Left renal cortex interstitium (tissue), 4 donors: ENCODE results near the gene ZMAT3. TPM values are rescaled to one million over a fixed set of nuclear protein-coding genes. Genes with fewer than 3 reads are reported as not detected.
"Not testable (repeated sequence)": the region's sequence is repeated elsewhere in the genome, so short reads cannot be mapped to it uniquely, and the experiment has no call there.

Experiments used
- DNase-seq, 4 donors: peaks; one replicate each; pipeline ENCODE4 v3.0.0-alpha.2; 2013; ENCODE audit warnings: low read depth in 4 of 4, low spot score in 2 of 4, missing footprints in 1 of 4
- polyA plus RNA-seq, 4 donors: library from polyadenylated mRNA; unstranded; fragments of 120-200 nt; gene quantifications; one replicate each; pipeline ENCODE4 v1.2.1, GENCODE V29; 2013; ENCODE audit not compliant: insufficient read length in 4 of 4

ZMAT3 gene, protein sequence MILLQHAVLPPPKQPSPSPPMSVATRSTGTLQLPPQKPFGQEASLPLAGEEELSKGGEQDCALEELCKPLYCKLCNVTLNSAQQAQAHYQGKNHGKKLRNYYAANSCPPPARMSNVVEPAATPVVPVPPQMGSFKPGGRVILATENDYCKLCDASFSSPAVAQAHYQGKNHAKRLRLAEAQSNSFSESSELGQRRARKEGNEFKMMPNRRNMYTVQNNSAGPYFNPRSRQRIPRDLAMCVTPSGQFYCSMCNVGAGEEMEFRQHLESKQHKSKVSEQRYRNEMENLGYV
- 10 to 100 TPM in 1 of 4 donors, 1 to 10 TPM in 3; 8.6 to 11.1 (median 8.8) TPM for polyA plus RNA-seq

DNA sequence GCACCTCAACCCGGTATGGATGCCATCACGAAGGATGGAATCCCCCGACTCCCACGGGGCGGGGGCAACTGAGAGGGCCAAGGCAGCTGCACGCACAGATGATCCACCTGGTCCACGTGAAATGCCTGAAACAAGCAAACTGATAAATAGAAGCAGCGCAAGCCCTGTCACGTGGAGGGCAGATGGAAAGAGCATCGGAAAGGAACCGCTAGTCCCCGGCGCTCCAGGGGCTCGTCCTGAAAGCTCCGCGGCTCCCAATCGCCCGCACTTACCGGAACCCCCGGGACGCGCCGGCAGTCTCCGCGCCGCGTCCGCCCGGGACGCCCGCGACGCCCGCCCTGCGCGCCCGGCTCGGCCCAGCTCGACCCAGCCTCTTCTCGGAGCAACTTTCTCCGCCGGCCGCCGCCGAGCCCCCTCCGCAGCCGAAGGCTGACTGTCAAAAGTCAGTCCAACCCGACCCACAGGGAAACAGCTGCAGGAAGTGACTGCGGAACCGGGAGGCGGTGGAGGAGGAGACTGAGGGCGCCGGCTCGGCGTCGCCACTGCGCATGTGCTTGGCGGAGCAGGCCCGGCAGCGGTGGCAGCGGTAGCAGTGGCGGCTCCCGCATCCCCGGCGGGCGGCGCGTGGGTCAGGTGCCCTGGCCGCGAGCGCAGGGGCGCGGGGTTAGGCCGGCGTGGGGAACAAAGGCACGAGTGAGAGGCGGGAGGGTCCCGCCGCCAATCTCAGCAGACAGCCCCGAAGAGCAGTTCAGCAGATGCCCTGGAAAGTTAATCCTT is at the start of gene ZMAT3:
Gene ZMAT3 (minus strand): TSS at position 487 of the 777 bp plus-strand sequence. CDS start 4,057 bp downstream, outside the sequence.
- peak; percentile 50 to 73 (median 62) for DNase-seq

DNA sequence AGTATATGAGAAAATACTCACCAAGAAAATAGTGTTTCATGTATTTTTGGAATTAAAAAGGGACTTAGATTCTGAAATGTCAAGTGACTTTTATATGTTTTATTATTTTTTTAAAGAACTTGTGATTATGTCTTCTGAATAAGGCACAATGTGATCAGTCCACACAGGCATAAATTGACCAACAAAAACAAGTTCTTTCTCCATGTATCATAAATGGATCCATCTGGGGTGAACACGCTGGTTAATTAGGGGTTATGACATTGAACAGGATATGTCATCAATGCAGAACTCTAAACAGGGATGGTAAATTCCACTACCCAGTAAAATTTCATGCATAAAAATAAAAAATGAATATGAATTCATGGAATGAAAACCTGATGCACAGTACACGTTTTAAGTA is 45.2 kb upstream of the ZMAT3 start:
- DNase-seq = no peak

DNA sequence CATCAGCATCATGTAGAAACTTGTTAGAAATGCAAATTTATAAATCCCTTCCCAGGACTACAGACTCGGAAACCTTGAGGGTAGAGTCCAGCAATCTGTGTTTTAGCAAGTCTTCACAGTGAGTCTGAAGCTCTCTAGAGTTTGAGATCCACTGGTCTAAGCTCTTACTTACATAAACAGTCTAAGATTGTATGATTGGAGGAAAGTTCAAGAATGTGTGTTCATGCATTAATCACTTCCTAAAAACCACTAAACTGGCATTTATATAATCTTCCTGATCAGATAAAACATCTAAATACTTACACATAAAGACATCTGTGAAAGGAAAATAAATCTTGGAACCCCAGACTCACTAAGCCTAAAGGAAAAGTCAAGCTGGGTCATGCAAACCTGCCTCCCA is 43.8 kb upstream of the ZMAT3 start:
- not testable (repeated sequence) for DNase-seq

DNA sequence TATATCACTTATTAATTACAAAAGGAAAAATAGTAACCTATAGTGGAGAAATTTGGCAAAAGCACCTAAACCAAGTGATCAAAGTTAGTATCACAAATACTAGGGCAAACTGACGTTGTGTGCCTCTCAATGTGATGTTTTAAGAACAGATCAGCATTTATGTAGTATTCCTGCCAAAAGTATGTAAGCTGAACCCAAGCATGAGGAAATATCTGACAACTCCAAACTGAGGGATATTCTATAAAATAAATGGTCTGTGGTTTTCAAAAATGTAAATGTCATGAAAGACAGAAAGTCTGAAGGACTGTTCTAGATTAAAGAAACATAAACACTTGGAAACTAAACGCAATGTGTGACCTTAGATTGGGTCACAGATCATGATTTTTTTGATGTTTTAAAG is 42.3 kb upstream of the ZMAT3 start:
- DNase-seq = no peak

DNA sequence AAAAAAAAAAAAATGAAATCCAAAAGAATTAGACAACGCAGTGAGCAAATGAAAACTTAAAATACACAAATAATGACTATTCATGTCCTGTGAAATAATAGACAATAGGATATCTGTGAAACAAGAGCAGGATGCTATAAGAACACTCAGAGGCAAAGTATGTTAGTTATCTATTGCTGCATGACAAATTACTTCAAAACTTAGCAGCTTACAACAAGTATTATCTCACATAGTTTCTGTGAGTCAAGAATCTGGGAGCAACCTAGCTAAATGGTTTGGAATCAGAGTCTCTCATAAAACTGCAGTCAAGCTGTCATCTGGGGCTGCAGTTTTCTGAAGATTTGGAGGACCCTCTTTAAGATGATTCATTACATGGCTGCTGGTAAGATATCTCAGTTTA is 36.5 kb upstream of the ZMAT3 start:
- no peak for DNase-seq

DNA sequence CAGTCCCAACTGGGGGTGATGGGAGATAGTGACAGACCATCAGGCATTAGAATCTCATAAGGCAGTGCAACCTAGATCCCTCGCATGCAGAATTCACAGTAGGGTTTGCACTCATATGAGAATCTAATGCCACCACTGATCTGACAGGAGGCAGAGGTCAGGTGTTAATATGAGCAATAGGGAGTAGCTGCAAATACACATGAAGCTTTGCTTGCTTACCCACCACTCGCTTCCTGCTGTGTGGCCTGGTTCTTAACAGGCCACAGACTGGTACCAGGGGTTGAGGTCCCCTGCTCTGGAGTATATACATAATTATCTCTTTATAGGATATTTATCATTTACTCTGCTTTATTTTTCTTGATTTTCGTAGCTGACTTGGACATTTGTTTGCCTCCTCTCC is 36.0 kb upstream of the ZMAT3 start:
- no peak for DNase-seq

DNA sequence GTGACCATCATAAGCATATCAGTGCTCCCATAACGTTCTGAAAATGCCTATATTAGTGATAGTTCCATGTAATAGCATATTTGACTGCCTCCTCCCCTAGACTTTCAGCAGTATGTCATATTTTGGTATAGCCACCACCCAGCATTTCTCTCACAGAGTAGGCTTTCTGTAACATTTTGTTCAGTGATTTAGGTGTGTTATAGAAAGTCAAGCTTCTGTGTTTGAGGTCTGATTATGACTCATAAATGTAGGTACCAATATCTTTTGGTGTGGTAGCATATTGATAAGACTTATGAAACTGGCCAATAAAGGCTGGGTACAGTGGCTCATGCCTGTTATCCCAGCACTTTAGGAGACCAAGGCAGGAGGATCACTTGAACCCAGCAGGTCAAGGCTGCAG is 34.3 kb upstream of the ZMAT3 start:
- no peak for DNase-seq

DNA sequence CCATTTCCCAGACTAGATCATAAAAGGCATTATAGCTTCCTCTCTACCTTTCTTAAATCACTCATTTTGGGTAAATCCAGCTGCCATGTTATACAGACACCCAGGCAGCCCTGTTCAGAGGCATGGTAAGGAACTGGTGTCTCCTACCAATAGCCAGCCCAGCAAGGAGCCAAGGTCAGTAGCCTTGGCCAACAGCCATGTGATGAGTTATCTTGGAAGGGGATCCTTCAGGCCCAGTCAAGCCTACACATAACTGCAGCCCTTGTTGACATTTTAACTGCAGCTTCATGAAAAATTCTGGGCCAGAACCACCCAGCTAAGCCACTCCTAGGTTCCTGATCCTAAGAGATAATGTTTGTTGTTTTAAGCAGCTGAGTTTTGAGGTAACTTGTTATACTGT is 29.0 kb upstream of the ZMAT3 start:
- DNase-seq = no peak

DNA sequence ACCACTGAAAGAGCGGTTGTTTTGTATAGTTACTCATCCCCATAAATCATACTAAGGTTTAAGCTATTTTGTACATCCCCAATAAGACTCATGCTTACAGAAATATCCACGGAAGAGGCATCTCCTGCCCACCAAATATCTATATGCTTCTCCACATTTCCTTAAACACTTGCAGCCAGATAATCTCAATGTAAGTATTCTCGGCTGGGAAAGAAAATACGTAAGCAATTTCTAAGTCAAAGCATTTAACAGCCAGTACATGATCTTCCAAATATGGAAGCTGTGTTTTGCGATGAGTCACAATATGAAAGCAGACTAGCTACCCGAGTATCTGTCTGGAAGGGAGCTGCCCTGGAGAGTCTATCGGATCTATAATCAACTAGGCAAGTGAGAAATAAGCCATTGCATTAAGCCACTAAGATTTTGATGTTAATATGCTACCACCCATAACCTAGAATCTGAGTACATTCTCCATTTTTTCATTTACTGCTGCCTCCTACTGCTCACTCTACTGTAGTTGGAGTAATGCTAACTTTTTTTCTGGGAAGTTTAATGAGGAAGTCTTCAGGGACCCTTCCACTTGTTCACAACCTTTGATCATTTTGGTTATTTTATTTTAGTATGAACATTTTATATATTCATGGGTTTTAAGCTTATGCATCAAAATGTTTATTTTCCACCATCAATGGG is 26.9 kb upstream of the ZMAT3 start:
- no peak for DNase-seq

DNA sequence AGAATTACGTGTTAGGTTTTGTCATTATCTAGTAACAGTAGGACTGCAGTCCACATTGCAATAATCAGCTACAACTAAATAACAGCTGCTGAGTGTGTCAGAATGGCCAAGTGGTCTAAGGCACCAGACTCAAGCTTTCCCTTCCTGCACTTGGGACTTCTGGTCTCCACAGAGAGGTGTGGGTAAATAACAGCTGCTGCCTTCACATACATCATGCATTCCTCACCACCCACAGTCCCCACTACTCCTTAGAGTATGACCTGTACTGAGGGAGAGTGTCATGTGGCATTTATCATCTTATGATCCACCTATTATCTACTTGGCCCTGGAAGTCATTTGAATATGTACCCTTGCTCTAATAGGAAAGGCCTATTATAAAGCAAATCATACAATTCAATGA is 22.2 kb upstream of the ZMAT3 start:
- no peak for DNase-seq

DNA sequence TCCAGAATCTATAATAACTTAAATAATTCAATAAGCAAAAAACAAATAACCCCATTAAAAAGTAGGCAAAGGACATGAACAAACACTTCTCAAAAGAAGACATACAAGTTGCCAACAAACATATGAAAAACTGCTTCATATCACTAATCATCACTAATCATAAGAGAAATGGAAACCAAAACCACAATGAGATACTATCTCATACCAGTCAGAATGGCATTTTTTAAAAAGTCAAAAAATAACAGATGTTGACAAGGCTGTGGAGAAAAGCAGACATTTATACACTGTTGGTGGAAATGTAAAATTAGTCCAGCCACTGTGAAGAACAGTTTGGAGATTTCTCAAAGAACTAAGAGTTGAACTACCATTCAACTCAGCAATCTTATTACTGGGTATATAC is 19.5 kb upstream of the ZMAT3 start:
- DNase-seq = no peak

DNA sequence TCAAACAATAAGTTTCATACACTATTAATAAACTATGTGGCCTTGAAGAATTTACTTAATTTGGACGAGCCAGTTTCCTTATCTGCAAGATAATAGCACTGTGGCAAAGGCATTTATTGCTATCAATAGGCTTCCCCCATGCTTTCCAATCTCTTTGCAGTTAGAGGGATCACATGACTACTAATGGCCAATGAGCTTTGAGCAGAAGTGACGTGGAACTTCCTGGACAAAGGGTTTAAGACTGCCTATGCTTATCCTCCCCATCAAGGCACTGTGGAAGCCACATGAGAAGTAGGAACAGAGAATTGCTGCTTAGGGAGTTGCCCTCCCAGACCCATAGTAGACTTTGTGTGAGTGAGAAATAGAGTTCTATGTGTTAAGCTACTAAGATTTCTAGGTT is 16.7 kb upstream of the ZMAT3 start:
- DNase-seq = no peak

DNA sequence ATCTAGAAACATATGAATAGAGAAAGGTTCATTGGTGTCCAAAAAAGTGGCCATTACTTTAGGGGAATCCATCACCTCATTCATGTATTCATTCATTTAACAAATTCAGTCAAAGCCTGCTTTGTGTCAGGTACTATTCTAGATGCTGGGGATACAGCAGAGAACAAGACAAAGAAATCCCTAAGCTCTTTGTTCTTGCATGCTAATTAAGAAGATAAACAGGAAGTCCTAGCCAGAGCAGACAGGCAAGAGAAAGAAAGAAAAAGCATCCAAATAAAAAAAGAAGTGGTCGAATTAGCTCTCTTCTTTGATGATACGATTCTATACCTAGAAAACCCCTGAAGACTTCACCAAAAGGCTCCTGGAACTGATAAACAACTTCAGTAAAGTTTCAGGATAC is 12.4 kb upstream of the ZMAT3 start:
- no peak for DNase-seq

DNA sequence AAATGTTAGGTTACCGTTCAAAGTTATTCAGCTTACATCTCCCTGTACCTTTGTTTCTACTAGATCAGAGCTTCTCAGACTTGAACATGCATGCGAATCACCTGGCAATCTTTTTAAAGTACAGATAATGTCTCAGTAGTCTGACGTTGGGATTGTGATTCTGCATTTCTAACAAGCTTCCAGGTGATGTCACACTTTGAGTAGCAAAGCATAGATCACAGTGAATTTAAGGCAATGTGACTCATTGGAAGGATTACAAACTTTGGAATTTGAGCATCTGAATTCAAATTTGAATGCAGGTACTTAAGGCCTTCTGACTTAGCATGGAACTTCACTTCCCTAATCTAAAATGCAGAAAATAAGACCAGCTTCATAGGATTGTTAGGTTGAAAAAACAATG is 10.8 kb upstream of the ZMAT3 start:
- no peak for DNase-seq

DNA sequence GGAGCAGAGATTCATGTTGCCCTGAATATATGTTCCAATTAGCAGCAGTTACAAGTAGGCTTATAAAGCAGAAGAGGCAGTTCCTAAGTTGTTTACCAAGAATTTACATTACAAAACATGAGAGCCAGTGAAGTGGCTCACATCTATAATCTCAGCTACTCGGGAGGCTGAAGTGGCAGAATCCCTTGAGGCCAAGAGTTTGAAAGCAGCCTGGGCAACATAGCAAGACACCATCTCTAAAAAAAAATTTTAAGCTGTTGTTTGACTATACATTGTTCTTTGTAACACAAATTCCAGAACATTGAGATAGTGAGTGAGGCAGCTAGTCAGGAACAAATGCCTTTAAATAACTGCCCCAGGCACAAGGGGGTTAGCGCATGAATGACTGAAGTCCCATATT is 10.3 kb upstream of the ZMAT3 start:
- DNase-seq = no peak

DNA sequence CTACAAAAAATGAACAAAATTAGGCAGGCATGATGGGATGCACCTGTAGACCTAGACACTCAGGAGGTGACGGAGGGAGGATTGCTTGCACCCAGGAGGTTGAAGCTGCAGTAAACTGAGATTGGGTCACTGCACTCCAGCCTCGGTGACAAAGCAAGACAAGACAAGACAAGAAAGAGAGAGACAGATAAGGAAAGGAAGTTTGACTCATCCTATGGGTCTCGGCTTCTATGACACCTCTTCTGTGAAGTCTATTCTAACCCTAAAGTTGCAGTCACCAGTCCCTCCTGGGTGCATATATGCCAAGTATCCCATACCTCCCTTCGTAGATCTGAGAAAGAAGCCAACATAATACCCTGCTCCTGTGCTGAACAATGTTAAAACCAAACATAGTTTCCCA is 7.9 kb upstream of the ZMAT3 start:
- no peak for DNase-seq

DNA sequence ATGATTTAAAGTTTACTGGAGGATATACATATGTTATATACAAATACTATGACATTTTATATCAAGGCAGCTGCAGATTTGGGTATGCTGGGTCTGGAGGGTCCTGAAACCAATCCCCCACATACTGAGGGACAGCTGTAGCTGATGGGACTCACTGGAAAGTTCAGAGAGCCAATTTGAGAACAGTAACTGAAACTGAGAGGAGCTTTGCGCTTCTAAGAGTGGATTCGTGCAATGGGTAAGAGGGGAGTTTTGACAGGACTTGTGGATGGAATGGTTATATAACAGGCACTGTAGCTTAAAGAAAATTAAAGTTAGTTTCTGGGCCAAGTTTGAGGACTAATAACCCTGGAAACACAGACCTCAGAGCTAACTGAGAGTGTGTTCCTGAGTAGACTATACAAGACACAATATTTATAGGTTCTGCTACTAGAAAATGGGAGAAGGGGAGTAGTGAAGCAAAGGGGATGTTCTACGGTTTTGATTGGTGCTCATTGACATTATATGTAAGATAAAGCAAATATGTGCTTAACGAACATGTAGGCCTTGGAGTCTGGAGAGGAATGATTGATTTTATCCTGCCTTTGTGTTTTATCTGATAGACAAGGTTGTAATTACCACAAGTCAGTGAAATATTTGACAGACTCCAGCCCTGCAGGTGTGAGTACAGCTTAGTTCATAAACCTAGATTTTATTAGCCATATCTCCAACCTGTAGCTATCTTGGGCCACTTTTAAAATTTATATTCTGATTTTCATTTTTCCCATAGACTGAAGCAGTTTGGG is 4.8 kb upstream of the ZMAT3 start:
- no peak for DNase-seq

DNA sequence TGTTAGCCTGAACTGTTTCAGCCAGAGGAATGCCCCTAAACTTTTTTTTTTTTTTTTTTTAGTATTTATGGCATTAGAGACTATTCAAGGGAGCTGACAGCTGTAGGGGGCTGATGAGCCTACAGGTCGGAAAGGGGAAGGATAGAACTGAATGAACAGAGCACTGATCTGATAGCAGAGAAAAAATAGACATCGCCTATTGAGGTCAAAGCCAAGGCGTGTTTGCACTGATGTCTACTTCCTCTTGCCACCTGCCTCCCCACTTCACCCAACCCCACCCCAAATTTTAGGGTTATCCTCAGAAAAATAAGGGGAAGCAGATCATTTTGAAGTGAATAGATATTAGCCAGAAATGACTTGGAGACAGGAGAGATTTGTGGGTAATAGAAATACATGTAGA is 3.0 kb upstream of the ZMAT3 start:
- no peak for DNase-seq

DNA sequence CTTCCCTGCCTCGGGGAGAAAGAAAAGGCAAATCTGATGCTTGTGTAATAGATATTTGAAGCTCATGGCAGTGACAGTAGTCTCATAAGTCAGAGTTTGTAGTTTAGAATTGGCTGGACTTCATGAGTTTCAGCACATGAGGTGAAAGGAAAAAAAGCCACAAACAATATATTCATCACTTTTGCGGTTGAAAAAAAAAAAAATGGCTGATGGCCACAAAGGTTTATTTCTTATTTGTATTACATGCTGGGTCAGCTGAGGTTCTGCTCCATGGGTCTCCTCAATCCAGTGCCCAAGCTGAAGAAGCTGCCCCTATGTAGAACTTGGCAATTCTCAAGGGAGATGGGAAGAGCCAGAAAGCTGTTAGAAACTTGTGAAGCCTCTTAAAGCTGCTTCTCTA is 2.2 kb upstream of the ZMAT3 start:
- no peak for DNase-seq

DNA sequence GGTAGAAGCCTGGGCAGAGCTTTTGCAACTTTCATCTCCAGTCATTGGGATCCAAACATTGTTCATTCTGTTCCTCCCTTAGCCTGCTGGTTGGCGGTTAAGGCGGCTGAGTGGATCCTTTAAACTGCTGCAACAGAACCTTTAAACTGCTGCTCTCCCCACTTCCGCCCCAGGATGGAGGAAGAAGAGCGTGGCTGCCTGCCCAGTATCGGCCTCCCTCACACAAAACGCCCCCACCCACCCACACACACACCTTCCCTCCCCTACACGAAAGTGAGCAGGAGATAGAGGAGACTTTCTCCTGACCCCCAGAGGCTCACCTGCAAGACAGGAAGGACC is 460 bp upstream of the ZMAT3 start:
- DNase-seq = peak in 1 of 4 donors; percentile 9

DNA sequence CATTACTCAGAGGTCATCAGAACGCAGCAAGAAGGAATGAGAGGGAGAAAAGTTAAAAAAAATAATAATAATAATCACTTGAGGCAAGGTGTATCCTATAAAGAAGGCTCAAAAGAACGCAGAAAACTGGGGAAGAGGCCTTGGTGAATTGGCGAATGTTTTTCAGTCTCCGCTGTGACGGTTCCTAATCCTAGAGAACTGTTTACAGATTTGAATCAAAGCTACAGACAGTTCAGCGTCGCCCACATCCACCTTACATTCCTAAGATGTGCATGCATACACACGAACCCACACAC is 634 bp downstream of the ZMAT3 start:
- DNase-seq = no peak
